Heart left ventricle (tissue), 13 donors: ENCODE measurements around the gene EPB41L4B.

Experiments
- CTCF ChIP-seq, 12 donors: fragments of 200-600 bp; sonication (generic) in 4 of 12; IDR thresholded peaks; one replicate each; pipeline versions ENCODE4 v1.5.0 to v1.8.0; 2018 to 2022; ENCODE audit warnings: antibody characterized with exemption in 12 of 12, mild to moderate bottlenecking in 5 of 12
- POLR2A ChIP-seq, 2 donors: fragments of 450-650 bp; IDR thresholded peaks; one replicate each; pipeline ENCODE4 v1.6.1; 2017; ENCODE audit warnings: antibody characterized with exemption in 2 of 2, mild to moderate bottlenecking in 2 of 2, moderate library complexity in 2 of 2
- donor health status: ischemic (EF 13 %, LVEDD 7.1; RV severe dilation, severe dysfunction).
- donor health status: DM: no; HTN: yes; CAD: no.
- donor health status: DM: no; HTN: no; CAD: no.
- donor health status: ischemic (EF 25% LVEDD 6.9; RV normal size, moderate dysfunction).
- donor health status: ischemic (EF 25% LVEDD 5.7; RV mildly dilated, moderate dysfunction).
- donor health status: ischemic (EF 35%, LVEDD 5.7; RV mildly dilated, moderate dysfunction).
- donor health status: nonischemic (EF 11% LVEDD 7.7; RV severe dilation, severe dysfunction).
- donor health status: DM: yes; HTN: yes; CAD: no.
- donor health status: PGD.
- donor health status: ischemic (EF 29% LVEDD 5.4; RV normal size, mild dysfunction).
- donor health status: nonischemic (EF 23%, LVEDD 6.1; RV moderate dilation, normal function).

DNA sequence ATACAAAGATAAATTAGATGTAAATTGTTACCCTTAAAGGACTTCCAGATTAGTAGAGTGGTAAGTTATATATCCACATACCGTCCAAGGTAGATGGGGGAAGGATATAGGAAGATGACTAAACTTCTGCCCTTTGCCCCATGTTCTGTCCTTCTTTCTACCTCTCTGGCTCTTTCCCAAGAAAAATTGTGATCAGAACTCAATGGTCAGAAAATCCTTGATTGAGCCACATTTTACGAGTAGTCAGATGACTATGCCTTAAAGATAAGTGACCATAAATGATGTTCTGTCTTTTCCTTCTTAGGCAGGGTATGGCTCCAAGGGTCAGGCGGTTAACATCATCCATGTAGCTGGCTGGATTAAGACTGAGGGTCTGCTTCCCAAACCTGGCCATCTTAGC lies 158.2 kb downstream of the EPB41L4B start:
- no peak for TF ChIP-seq CTCF (IDR thresholded peaks at IDR 0.05)
- no peak for TF ChIP-seq POLR2A (IDR thresholded peaks at IDR 0.05)
